K562 (cell line): ENCODE data around the gene ASCC1.

Source experiments
- EZH2 ChIP-seq: IDR thresholded peaks from 2 replicates; pipeline ENCODE4 v1.6.1; 2012; ENCODE audit warnings: low read depth, mild to moderate bottlenecking, inconsistent platforms, low read length, borderline replicate concordance
- ZFP1 ChIP-seq: fragments of 450-650 bp; formaldehyde crosslinking; IDR thresholded peaks from 2 replicates; pipeline ENCODE4 v1.4.0; 2020; ENCODE audit warnings: mild to moderate bottlenecking, mixed read lengths
- TF ChIP-seq, protein P1 (sequence below), 3 experiments: IDR thresholded peaks in 2 of 3; conservative IDR thresholded peaks in 1 of 3; 2 replicates each; pipeline ENCODE4 v1.5.1; 2011 to 2012; ENCODE audit warnings: low read length in 3 of 3, mild to moderate bottlenecking in 3 of 3, control low read depth in 2 of 3, improper control_type of control experiment in 1 of 3, inconsistent platforms in 1 of 3, low read depth in 1 of 3, mixed read lengths in 1 of 3, moderate library complexity in 1 of 3; ENCODE audit not compliant: insufficient read depth in 2 of 3

DNA sequence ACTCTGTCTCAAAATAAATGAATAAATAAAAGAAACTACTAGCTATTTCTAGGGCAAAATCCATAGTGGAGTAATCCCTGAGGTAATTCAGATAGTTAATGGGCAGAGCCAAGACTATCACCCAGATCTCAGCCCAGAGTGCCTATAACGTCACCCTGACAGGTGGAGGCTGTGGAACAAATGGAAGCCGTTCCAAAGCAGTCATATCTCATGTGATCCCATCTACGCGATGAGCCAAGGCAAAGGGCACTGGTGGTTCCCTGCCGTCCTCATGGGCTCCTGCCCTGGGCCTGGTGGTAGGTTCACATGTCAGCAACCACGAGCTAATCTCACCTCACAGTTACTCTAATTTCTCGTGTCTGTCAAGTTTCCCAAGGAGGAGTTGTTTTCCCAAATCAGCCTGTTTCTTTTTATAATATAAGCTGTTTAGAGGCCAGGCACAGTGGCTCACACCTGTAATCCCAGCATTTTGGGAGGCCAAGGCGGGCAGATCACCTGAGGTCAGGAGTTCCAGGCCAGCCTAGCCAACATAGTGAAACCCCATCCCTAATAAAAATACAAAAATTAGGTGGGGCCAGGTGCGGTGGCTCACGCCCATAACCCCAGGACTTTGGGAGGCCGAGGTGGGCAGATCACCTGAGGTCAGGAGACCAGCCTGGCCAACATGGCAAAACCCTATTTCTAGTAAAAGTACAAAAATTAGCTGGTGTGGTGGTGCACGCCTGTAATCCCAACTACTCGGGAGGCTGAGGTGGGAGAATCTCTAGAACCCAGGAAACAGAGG, 22.5 kb upstream of the ASCC1 start:
- no peak for TF ChIP-seq EZH2
- TF ChIP-seq, protein P1, sequence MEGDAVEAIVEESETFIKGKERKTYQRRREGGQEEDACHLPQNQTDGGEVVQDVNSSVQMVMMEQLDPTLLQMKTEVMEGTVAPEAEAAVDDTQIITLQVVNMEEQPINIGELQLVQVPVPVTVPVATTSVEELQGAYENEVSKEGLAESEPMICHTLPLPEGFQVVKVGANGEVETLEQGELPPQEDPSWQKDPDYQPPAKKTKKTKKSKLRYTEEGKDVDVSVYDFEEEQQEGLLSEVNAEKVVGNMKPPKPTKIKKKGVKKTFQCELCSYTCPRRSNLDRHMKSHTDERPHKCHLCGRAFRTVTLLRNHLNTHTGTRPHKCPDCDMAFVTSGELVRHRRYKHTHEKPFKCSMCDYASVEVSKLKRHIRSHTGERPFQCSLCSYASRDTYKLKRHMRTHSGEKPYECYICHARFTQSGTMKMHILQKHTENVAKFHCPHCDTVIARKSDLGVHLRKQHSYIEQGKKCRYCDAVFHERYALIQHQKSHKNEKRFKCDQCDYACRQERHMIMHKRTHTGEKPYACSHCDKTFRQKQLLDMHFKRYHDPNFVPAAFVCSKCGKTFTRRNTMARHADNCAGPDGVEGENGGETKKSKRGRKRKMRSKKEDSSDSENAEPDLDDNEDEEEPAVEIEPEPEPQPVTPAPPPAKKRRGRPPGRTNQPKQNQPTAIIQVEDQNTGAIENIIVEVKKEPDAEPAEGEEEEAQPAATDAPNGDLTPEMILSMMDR (IDR thresholded peaks at IDR 0.05 in 2 of 3, conservative IDR thresholded peaks at IDR 0.05 in 1 of 3; ENCODE audit: insufficient read depth in 2 of 3, low read depth in 1 of 3, low read length in 3 of 3): no peak
- no peak for TF ChIP-seq ZFP1 (CRISPR knock-in tag)
